OCI-LY3 (cell line): Measurements from ENCODE around the gene DLK1.

Experiments
- H2AFZ ChIP-seq: fragments of 200-600, 300-600 bp; shearing (Covaris generic); 2 replicates; pipeline ENCODE4 v1.6.0; 2014; ENCODE audit warnings: antibody characterized with exemption, low read depth, low read length
- H3K27ac ChIP-seq: fragments of 200-600, 300-600 bp; sonication (generic); 2 replicates; pipeline ENCODE4 v1.5.1; 2014; ENCODE audit warnings: mild to moderate bottlenecking, low read length, moderate library complexity, mixed read lengths
- H3K27me3 ChIP-seq: fragments of 200-600, 300-600 bp; sonication (generic); 2 replicates; pipeline ENCODE4 v1.6.1; 2014; ENCODE audit warnings: low read depth, low read length, mixed read lengths
- H3K36me3 ChIP-seq: fragments of 200-600, 300-600 bp; sonication (generic); replicated peaks from 2 replicates; pipeline ENCODE3; 2014; ENCODE audit warnings: low read depth, low read length, mixed read lengths
- H3K4me1 ChIP-seq: fragments of 300-600, 200-600 bp; sonication (generic); 2 replicates; pipeline ENCODE4 v1.6.1; 2014; ENCODE audit warnings: low read length, mixed read lengths
- H3K4me2 ChIP-seq: fragments of 200-600, 300-600 bp; sonication (generic); 2 replicates; pipeline ENCODE4 v1.6.1; 2014; ENCODE audit warnings: low read length, mixed read lengths
- H3K4me3 ChIP-seq: fragments of 300-600, 200-600 bp; sonication (generic); 2 replicates; pipeline ENCODE4 v1.5.1; 2014; ENCODE audit warnings: antibody characterized with exemption, mild to moderate bottlenecking, low read length, moderate library complexity
- H3K79me2 ChIP-seq: fragments of 300-600, 200-600 bp; shearing (Covaris generic); 2 replicates; pipeline ENCODE4 v1.6.1; 2014; ENCODE audit warnings: mild to moderate bottlenecking, low read length, mixed read lengths
- H3K9ac ChIP-seq: fragments of 300-600, 200-600 bp; shearing (Covaris generic); 2 replicates; pipeline ENCODE4 v1.6.0; 2014; ENCODE audit warnings: mild to moderate bottlenecking, low read length, moderate library complexity
- H3K9me3 ChIP-seq: fragments of 200-600, 300-600 bp; shearing (Covaris generic); 2 replicates; pipeline ENCODE4 v1.6.1; 2014; ENCODE audit warnings: low read length, mixed read lengths; ENCODE audit not compliant: insufficient read depth
- H4K20me1 ChIP-seq: fragments of 200-600, 300-600 bp; sonication (generic); 2 replicates; pipeline ENCODE4 v1.6.1; 2016; ENCODE audit warnings: low read length, mixed read lengths; ENCODE audit not compliant: insufficient read depth
- CTCF ChIP-seq: fragments of 200-600, 300-600 bp; sonication (generic); IDR thresholded peaks from 2 replicates; pipeline ENCODE4 v1.5.1; 2014; ENCODE audit warnings: antibody characterized with exemption, low read length, low read depth
- EZH2phosphoT487 ChIP-seq: fragments of 200-600 bp; shearing (Covaris generic); IDR thresholded peaks from 2 replicates; pipeline ENCODE4 v1.6.1; 2018; ENCODE audit warnings: antibody characterized with exemption, mixed run types, low read depth

Gene DLK1

DNA sequence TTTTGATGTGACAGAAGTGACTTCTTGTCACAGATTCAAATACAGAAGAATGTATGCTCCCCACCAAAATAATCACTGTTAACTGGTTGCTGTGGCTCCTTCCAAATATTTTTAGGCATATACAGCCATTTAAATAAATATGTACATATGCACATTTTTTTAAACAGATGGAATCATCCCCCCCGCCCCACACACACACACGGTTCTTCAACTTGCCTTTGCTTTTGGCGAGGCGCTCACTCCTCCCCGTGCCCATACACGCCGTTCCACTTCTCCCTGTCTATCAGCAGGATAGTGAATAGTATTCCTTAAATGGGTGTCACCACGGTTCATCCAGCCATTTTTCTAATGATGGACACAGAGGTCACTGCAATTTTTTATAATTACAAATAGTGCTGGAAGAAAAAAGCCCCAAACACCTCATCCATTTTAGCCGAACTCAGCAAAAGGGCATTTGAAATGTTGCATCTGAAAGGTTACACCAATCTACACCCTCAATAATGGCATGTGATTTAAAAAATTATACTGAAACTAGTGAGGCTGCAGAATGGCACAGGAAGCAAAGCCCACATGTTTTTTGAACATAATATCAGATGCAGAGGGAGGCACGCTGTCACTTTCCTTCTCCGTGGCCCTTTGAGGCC lies 60.0 kb downstream of the DLK1 start:
- no peak overlapping the region for H3K4me2 ChIP-seq
- H4K20me1 ChIP-seq: no peaks in the 10 kb centered on the region
- H3K4me1 ChIP-seq: no peaks in the 10 kb centered on the region
- H2AFZ ChIP-seq: no peak overlapping the region
- H3K9ac ChIP-seq: no peak overlapping the region
- no peaks in the 10 kb centered on the region for H3K27me3 ChIP-seq
- no peak overlapping the region for H3K27ac ChIP-seq
- no peaks in the 10 kb centered on the region for H3K9me3 ChIP-seq
- no peaks in the 10 kb centered on the region for H3K79me2 ChIP-seq
- TF ChIP-seq EZH2phosphoT487 (no peak), CTCF (no peak)
- H3K36me3 ChIP-seq: no peaks in the 10 kb centered on the region
- no peak overlapping the region for H3K4me3 ChIP-seq

GRCh38 chr14:100787659-100788058 lies 61.0 kb downstream of the DLK1 start:
- Histone ChIP-seq H3K27me3 (no peaks in the 10 kb centered on the region), H3K9ac (no peak overlapping the region), H3K9me3 (no peaks in the 10 kb centered on the region), H4K20me1 (no peaks in the 10 kb centered on the region), H3K4me3 (no peak overlapping the region), H3K4me1 (no peaks in the 10 kb centered on the region), H3K36me3 (no peaks in the 10 kb centered on the region), H3K4me2 (no peak overlapping the region), H2AFZ (no peak overlapping the region), H3K79me2 (no peaks in the 10 kb centered on the region), H3K27ac (no peak overlapping the region)
- TF ChIP-seq EZH2phosphoT487: no peak
- TF ChIP-seq CTCF: no peak
